H54 (cell line): ENCODE data around the gene THOC1.

Experiments
- DNase-seq: peaks from one replicate; pipeline ENCODE4 v3.0.0; 2011; ENCODE audit warnings: low spot score, mixed read lengths; ENCODE audit not compliant: insufficient read length
- FAIRE-seq: peaks from 3 replicates; lab custom pipeline; 2011; peaks lifted over from hg19 to GRCh38; lab: Jason Lieb, UNC
- POLR2A ChIP-seq: IDR thresholded peaks from 2 replicates; pipeline ENCODE4 v1.6.1; 2011; ENCODE audit warnings: low read depth, mild to moderate bottlenecking, low read length

Gene THOC1

DNA sequence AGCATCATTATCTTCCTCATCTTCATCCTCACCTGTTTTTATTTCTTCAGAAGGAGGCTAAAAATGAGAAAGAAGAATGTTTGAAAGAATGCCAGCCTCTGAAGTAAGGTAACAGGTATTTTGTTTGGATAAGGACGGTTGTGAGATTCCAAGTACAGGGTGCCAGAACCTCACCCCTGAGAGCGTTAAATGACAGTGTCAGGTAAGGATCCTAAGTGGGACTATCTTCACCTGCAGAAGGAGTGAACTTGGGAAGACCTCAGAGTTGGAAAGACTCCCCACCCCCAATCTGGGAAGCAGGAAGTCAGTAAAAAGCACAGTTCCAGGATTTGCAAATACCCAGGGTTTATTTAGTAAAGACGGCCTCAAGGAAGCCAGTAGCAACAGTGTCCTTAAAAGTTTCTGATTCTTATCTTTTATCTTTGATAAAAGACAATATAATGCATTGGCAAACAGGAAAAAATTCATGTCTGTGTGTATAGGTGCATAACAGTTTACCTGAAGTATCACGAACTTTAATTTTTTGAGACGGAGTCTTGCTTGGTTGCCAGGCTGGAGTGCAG, 52.3 kb downstream of the THOC1 start:
- FAIRE-seq (no peak), DNase-seq (no peak)
- TF ChIP-seq POLR2A, result no peak

DNA sequence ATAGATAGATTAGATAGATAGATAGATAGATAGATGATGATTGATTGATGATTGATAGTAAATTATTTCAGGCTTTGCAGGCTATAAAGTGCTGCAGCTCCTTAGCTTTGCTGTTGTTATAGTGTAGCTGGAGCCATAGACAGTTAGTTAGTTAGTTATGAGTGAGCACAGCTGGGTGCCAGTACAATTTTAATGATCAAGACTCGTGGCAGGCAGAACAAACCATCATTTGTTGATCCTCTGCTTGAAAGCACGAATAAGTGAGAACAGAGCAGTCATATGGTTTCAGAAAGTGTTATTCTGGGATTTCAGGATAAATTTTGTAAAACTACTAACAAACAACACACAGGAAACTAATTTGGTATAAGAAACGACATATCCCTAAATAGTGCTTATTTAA, 53.9 kb downstream of the THOC1 start:
- no peak for DNase-seq
- no peak for FAIRE-seq
- TF ChIP-seq POLR2A, result no peak

DNA sequence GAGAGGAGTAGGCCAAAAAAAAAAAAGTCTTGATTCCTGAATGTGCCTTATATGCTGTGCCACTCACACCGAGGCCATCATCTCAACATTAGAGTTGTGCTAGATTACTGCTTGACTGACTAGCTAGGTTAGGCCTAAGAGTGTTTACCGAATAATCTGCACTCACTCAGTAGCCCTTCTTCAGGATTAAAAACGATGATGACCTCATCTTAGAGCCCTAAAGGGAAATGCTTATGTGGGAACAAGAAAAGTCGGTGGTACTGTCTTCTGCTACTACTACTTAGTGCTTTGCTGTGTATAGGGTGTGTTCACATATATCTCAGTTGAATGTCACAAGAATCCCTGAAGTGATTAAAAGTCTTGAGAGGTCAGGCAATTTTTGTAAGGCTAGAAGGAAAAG, 54.3 kb downstream of the THOC1 start:
- FAIRE-seq, result no peak
- no peak for DNase-seq
- no peak for TF ChIP-seq POLR2A

DNA sequence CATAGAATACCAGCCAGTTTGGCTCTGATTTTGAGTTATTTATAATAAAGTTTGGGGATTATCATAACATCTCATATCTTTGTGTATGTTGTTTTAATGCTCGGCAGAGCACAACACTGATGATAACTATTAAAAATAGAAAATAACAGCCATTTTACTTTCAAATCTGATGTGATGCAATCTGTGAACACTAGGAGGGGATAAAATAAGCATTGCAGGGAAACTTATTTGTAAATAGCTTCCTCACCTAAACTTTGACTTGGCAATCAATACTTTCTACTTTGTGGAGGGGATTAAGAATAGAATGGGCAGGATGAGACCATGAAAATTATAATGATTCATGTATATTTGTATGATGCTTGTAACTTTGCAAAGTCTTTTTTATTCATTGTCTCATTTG, 55.1 kb downstream of the THOC1 start:
- DNase-seq (no peak), FAIRE-seq (no peak)
- no peak for TF ChIP-seq POLR2A

DNA sequence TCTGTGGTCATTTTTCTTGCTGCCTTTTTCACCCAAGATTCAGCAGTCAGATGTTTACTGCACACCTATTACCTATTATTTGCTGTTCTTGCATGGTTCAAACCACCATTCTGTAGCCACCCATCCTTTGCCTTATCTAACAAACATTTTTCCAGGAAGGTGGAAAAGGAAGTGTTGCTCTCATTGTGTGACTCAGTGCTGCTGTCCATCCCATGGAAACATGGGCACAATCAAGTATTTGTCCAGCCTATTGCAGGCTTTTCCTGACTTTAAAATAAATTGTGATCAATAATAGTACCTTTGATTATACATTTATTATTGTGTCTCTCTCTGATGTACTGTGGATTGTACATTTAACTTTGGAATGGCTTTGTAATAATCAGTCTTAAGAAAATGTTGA, 56.3 kb downstream of the THOC1 start:
- peak; percentile 55 for FAIRE-seq

DNA sequence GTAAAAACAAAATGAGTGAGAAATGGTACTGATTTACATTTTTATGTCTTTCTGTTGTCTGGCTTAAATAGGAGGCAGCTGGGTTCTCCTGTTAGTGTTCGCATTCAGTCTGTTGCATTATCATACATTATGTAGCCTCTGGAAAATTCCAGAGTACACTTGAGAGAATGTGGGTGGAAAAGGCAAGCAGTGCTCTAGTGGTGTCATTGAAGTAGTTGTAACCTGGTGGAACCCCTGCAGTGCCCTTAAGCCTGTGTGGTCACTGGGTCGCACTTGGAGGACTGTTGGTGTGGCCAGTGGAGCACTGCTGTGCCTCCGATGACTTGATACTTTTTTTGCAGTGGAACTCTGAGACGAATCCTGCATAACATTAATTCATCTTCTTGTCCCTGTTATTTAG, 57.1 kb downstream of the THOC1 start:
- TF ChIP-seq POLR2A, result no peak
- DNase-seq, result no peak
- FAIRE-seq, result peak; percentile 53

More for the DNA sequence above, 56.3 kb downstream of the THOC1 start:
- DNase-seq, result no peak
- no peak for TF ChIP-seq POLR2A

DNA sequence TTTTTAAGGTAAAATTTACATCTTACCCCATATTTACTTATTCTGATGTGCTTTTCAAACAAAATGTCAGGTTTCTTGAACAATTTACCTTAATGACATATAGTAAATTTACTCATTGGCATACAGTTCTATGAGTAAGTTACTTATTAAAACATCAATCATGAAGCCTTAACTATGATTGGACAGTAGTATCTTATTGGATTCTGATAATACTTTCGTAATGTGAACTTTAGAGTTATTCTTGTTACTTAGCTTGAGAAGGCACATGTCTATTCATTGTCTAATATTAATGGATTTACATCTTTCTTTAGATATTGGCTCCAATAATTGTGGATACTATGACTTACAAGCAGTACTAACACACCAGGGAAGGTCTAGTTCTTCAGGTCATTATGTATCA, 57.8 kb downstream of the THOC1 start:
- no peak for DNase-seq
- TF ChIP-seq POLR2A, result no peak
- no peak for FAIRE-seq

DNA sequence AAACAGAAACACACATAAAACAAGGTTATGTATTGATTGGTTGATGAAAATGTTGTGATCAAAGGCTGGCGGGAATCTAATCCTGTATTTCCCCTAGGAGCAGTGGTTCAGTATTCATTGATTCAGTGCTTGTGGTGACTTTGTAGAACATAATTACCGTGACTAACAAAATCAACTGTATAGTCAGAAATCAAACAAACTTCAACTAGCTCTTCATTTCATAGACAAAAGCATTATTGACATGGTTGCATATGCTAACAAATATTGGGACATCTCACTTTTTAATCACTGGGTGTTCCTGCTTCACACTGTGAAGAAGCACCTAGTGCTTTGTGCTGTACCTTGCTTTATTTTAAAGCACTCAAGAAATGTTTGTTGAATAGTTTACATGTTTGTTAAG, 68.1 kb downstream of the THOC1 start:
- no peak for FAIRE-seq
- no peak for DNase-seq
- TF ChIP-seq POLR2A, result no peak

DNA sequence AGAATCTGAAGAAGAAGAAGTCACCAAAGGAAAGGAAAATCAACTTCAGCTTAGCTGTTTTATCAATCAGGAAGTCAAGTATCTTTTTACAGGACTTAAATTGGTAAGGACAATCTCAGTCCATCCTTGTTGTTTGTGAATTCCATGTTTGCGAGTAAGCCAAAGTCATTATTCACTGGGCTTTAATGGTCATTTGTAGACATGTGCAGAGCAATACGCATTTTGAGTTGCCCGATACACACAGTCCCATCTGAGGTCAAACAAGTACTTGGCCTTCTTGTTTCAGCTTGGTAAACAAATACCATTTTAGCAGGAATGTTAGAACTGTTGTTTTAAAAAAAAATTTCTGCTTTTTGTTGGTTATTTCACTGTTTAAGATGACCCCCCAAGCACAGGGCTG, 68.6 kb downstream of the THOC1 start:
- DNase-seq (no peak), FAIRE-seq (peak; percentile 20)
- TF ChIP-seq POLR2A, result no peak

DNA sequence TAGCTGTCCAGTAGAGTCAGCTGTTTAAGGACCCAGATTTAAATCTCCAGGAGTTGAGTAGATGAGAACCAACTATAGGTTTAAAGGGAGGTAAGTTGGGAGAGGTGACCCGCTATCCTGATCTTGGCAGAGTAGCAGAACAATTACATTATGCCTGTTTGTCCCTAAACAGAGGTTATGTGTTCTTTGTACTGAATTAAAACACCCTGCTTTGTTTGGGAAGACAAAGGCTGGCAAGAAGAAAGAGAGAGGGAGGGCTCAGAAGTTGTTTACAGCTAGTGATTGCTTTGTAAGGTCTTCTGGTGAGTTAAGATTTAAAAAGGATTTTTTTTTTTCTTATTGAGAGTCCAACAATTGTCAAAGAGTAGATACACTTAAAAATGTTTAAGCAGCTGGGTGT, 72.2 kb downstream of the THOC1 start:
- no peak for FAIRE-seq
- no peak for TF ChIP-seq POLR2A

DNA sequence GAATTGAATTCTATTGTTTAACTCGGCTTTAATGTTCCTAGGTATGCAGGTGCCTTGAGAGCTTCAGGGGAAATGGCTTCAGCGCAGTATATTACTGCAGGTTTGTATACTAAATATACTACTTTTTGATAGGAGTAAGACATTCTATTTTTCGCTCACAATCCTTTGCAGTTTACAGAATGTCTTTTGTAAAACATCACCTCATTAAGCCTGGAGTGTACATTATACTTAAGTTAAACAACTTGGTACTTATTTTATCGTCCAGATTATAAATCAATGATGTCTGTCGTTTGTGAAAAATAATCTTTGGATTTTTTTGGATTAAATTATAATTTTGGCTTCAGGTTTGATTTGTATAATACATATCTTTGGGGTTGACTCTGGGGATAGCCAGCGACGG, 75.0 kb downstream of the THOC1 start:
- no peak for DNase-seq
- no peak for FAIRE-seq
- no peak for TF ChIP-seq POLR2A

More for the DNA sequence above, 72.2 kb downstream of the THOC1 start:
- DNase-seq, result no peak

DNA sequence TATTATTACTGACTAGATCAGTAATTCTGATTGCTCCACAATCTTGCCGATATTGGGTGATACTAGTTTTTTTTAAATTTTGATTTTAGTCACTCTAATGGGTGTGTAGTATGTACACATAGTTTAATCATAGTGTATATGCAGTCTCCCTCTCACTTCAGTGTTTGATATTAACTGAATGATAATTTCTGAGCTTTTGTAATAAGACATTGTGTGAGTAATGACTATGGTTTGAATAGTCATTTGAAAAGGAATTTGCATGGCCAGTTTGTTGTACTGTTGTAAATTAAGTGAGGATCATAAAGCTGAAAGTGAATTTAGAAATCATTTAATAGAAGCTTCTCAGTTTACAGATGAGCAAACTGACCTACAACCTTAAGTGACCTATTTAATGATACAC, 76.1 kb downstream of the THOC1 start:
- TF ChIP-seq POLR2A, result no peak
- DNase-seq (no peak), FAIRE-seq (no peak)

DNA sequence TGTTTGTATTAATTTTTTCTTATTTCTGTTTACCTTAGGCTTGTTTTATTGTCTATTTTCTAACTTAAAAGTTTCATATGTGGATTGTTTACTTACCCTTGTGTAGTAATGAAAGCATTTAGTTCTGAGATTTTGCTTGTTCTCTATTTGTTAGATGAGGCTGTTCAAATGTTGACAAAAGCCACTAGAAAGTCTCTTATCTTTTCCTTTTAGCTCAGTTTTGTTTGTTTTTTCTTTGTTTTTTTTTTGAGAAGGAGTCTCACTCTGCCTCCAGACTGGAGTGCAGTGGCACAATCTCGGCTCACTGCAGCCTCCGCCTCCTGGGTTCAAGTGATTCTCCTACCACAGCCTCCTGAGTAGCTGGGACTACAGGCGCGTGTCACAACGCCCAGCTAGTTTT, 78.6 kb downstream of the THOC1 start:
- no peak for TF ChIP-seq POLR2A
- no peak for DNase-seq
- FAIRE-seq, result no peak

DNA sequence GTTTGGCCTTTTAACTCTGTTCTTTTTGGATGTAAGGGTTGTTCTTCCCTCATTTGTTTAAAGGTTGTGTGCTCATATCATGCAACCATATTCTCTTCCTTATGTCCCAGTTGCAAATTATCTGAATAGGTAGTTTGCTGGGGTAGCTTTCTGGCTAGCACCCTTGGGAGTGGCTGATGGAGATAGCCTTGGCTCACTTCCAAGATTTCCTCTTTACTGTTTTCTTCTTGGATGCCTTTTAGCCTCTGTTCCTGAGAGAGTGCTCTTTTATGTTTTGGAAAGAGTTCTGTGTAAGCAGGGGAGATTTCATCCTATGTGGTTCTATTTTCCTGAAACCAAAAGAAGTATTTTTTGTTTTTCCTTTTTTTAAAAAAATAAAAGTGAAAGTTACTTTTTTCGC, 84.1 kb downstream of the THOC1 start:
- no peak for DNase-seq
- FAIRE-seq, result peak; percentile 83
- no peak for TF ChIP-seq POLR2A

DNA sequence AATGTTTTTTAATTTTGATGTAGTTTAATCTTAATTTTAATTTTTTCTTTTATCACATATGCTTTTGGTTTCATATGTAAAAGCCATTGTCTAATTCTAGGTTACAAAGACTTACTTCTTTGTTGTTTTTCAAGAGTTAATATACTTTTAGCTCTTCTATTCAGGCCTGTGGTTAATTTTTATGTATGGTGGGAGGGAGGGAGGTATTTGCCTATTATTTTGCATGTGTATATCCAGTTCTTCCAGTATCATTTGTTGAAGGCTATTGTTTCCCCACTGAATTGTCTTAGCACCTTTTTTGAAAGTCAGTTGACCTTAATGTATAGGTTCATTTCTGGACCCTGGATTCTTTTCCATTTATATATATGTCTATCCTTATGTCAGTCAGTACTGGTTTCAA, 86.1 kb downstream of the THOC1 start:
- FAIRE-seq, result no peak
- DNase-seq, result no peak
- TF ChIP-seq POLR2A, result no peak

DNA sequence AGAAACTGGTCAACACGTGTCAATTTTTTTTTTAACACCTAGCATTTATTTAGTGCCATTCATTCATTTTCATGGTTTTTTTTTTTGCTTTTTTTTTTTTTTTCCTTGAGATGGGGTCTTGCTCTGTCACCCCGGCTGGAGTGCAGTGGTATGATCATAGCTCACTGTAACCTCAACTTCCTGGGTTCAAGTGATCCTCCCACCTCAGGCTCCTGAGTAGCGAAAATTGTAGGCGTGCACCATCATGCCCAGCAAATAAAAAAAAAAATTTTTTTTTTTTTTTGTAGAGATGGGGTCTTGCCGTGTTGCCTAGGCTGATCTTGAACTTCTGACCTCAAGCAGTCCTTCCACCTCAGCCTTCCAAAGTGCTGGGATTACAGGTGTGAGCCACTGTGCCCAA, 88.3 kb downstream of the THOC1 start:
- DNase-seq (no peak), FAIRE-seq (no peak)
- no peak for TF ChIP-seq POLR2A
